HG03060 (cell line): ENCODE data around the gene SLC6A9.

Source experiments
- ATAC-seq: cut with Tn5 transposase; IDR thresholded peaks from one replicate; pipeline ENCODE4 v1.9.1; 2021; ENCODE audit warnings: low read depth, moderate number of reproducible peaks; ENCODE audit not compliant: unreplicated experiment

Gene SLC6A9

DNA sequence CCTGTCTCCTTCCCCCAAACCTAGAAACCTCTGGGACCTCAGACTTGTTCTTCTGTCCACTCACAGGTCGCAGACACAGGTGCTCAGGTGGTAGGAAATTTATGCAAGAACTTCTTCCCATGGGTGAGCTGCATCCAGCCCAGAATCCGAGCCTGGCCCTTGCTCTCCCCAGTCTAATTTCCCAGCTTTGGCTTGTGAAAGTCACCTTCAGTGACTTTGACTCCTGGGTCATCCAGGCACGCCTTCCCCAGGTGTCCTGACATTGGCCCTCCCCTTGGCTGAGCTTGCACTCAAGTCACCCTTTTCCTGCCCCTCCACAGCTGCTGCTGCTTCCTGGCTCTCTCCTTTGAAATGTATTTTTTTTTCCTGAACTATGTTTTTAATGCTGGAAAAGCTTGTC lies 77.9 kb downstream of the SLC6A9 start:
- no peak for ATAC-seq

DNA sequence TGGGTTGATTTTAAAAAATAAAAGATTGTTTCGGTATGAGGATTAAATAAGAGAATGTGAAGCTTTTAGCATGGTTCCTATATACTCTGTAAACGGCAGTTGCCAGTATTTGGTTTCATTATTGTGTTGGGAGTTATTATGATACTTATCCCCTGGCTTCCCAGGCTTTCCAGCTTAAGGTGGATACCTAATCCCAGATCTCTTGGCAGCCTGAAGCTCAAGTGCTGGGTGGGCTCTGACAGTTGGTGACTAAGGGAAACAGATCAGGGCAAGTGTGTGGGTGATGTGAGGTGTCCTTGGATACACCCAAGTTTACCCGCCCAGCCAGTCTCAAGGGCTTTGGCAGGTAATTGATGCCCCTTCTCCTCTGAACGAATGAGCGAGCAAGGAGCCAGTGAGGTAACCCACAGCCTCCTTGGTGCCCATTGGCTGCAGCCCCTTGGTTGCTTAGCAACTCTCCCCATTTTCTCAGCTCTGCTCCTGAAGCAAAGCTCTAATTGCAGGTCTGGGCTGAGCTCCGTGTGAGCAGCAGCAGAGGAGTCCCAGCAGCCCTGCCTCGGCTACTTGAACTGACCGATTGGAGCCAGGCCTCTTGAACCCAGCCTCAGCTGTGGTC lies 78.4 kb downstream of the SLC6A9 start:
- ATAC-seq: no peak

DNA sequence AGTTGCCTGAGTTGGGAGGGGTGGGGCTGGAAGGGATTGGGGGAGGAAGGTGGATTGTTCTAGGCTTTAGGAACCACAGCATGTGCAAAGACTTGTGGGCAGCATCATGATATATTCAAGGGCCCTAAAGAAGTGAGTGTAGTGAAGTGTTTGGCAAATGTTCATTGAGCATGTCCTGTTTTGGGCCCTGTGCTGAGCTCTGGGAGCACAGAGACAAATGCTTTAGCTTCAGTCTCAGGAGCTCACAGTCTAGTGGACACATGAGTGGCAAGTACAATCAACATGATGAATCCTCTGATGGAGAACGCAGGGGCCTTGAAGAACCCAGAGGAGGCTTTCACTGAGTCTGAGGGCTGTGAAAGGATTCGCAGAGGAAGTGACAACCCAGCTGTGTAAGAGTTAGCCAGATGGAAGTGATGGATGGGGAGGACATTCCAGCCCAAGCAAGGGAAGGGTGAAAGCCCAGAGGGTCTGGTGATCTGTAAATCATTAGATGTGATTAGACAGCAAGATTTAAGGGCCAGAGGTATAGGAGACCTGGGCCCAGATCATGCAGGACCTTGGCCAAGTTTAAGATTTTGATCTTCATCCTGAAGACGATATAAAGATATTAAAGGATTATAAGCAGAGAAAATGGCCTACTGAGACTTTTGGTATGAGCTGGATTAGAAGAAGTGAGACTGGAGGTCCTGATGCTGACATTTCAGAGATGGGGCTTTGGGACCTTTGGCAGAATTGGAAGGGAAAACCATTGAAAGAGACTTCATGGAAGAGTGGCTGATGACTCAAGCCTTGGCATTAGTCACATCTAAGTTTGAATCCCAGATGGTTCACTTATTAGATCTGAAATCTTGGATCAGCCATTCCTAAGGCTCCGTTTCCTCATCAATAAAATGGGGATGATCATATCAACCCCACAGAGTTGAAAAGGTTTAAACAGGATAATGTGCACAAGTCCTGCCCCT lies 80.0 kb downstream of the SLC6A9 start:
- ATAC-seq: no peak

DNA sequence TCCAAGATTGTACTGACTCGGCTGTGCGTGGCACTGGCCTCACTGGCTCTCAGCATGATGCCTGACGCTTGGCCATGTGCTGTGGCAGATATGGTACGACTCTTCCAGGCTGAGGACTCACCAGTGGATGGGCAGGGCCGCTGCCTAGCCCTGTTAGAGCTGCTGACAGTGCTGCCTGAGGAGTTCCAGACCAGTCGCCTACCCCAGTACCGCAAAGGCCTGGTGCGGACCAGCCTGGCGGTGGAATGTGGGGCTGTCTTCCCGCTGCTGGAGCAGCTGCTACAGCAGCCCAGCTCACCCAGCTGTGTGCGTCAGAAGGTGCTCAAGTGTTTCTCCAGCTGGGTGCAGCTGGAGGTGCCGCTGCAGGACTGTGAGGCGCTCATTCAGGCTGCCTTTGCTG lies 81.6 kb downstream of the SLC6A9 start:
- no peak for ATAC-seq

DNA sequence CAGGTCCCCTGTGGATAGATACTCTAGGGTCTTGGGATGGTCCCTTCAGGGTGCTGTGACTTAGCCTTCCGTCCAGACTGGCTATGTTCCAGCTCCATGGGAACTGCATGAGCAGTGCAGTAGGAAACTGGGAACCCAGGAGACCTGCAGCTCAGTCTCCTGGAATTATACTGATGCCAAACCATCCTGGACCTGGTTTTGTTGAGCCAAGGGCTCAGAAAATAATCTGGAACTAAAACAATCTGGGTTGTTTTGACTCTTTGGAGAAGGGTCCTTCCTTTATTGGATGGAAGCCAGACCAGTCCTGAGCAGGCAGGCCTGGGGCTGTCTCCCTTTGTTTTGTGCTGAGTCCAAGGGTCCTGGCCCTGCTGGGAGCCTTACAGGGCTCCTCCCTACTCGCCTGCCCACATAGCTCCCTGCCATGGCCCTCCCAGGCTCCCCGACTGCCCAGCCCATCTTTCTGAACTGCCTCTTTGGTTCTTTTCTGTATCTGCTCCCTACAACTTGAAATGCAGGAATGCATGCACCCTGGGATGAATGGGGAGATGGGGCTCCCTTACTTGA lies 83.3 kb downstream of the SLC6A9 start:
- ATAC-seq: no peak

DNA sequence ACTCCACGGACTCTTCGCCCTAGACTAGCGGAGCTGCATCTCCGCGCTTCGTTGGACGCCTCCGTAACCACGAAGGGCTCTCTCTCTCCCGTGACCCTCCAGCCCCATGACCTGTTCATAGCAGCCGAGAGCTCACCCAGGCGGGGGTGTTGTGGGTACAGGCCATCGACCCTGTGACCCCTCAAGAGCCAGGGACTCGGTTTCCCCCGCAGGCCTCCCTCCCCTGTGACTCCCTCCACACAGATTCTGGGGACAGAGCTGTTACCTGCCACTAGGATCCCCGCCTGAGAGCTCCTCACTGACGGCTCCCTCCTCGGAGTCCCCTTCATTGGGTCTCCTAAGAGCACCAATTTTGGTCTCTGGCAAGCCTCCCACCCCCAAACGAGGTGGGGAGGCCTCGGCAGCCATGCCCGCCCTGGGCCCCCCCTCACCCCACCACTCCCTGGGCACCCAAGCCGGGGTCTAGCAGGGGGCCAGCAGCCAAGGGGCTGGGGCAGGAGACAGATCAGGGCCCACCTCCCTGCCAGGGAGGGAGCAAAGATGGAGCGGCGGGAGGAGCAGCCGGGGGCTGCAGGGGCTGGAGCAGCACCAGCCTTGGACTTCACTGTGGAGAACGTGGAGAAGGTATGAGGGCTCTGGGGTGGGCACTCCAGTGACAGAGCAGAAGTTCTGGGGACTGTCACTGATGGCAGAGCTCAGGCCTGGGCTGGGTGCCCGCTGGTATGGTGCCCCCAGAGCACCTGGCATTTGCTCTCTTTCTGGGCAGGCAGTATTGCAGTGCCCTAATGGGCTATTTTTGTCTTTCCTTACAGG lies 84.0 kb downstream of the SLC6A9 start:
- no peak for ATAC-seq
